Uterus (tissue), 2 donors: ENCODE measurements around the gene ANKRD13B.

Experiments
- CTCF ChIP-seq, 4 experiments: fragments of 200-600 bp in 2 of 4; fragments of 450-650 bp in 2 of 4; sonication (generic) in 2 of 4; IDR thresholded peaks; one replicate each; pipeline ENCODE4 v1.5.1; 2016 to 2019; ENCODE audit warnings: antibody characterized with exemption in 4 of 4, mild to moderate bottlenecking in 2 of 4, moderate library complexity in 1 of 4
- POLR2A ChIP-seq, 2 donors: fragments of 450-650 bp; IDR thresholded peaks; one replicate each; pipeline ENCODE4 v1.6.1; 2016; ENCODE audit warnings: antibody characterized with exemption in 2 of 2, mild to moderate bottlenecking in 1 of 2, moderate library complexity in 1 of 2

GRCh38 chr17:29567554-29568330 is 25.2 kb upstream of the ANKRD13B start:
- no peak for TF ChIP-seq POLR2A (IDR thresholded peaks at IDR 0.05)
- peak in 2 of 4 experiments; percentile 33 to 57 for TF ChIP-seq CTCF (IDR thresholded peaks at IDR 0.05)
